Adrenal gland (tissue), 12 donors: ENCODE data around the gene CELSR2. TPM values are rescaled to one million over a fixed set of nuclear protein-coding genes. Genes with fewer than 3 reads are reported as not detected.
A peak's percentile ranks its signal among the peaks of the same experiment; 100 is the strongest.
"Not testable (repeated sequence)": the region's sequence is repeated elsewhere in the genome, so short reads cannot be mapped to it uniquely, and the experiment has no call there.

Experiments used
- DNase-seq, 7 donors: peaks; one replicate each; pipeline ENCODE4 v3.0.0-alpha.2; 2019 to 2020
- H3K27ac ChIP-seq, 5 donors: fragments of 200-600 bp; sonication (generic) in 4 of 5; 1 replicate in 3 of 5; 2 replicates in 2 of 5; pipeline versions ENCODE4 v1.5.1 to v1.8.0; 2016 to 2020; ENCODE audit warnings: mild to moderate bottlenecking in 1 of 5
- H3K27me3 ChIP-seq: fragments of 200-600 bp; 2 replicates; pipeline ENCODE4 v1.8.0; 2021
- H3K36me3 ChIP-seq, 2 donors: fragments of 200-600 bp; replicated peaks in 1 of 2; 1 replicate in 1 of 2; 2 replicates in 1 of 2; pipeline versions ENCODE4 v1.5.1 to v1.8.0; 2018 to 2022
- H3K4me1 ChIP-seq, 2 donors: fragments of 200-600 bp; replicated peaks in 1 of 2; 1 replicate in 1 of 2; 2 replicates in 1 of 2; pipeline versions ENCODE4 v1.5.1 to v1.8.0; 2018 to 2021
- H3K4me3 ChIP-seq, 4 donors: fragments of 200-600 bp; sonication (generic) in 3 of 4; one replicate each; pipeline ENCODE4 v1.5.1; 2016 to 2018
- H3K9me3 ChIP-seq, 3 donors: fragments of 200-600 bp; sonication (generic) in 1 of 3; replicated peaks in 1 of 3; 1 replicate in 2 of 3; 2 replicates in 1 of 3; pipeline versions ENCODE4 v1.5.1 to v1.8.0; 2016 to 2021
- CTCF ChIP-seq, 6 experiments: fragments of 450-650 bp in 4 of 6; fragments of 200-600 bp in 2 of 6; sonication (generic) in 1 of 6; IDR thresholded peaks; 1 replicate in 5 of 6; 2 replicates in 1 of 6; pipeline versions ENCODE4 v1.5.1 to v1.8.0; 2016 to 2021; ENCODE audit warnings: antibody characterized with exemption in 6 of 6, mild to moderate bottlenecking in 2 of 6, moderate library complexity in 1 of 6
- POLR2A ChIP-seq, 2 donors: fragments of 450-650 bp; IDR thresholded peaks; one replicate each; pipeline ENCODE4 v1.6.1; 2017; ENCODE audit warnings: antibody characterized with exemption in 2 of 2, mild to moderate bottlenecking in 2 of 2, moderate library complexity in 1 of 2
- WGBS, 4 donors: extraction: QIAGEN DNeasy Blood & Tissue Kit in 2 of 4; methylation state at CpG; one replicate each; pipeline versions ENCODE4 v1.1.5 to v1.1.7; 2013 to 2017; 5-methylcytosine and 5-hydroxymethylcytosine counted together
- intact Hi-C, 2 donors: fragments of 100-400 bp; cut with DNase I; formaldehyde crosslinking; loops; one replicate each; pipeline versions ENCODE4 v1.14.1 to v1.15.0; 2022 to 2023
- polyA plus RNA-seq, 3 donors: library from polyadenylated mRNA; stranded (reverse); fragments of 200-250 nt in 2 of 3; fragments of 350-450 nt in 1 of 3; fragmentation: Illumina TruSeq in 1 of 3; extraction: RNeasy Lipid Tissue Mini Kit (QIAGEN cat#74804) in 1 of 3; gene quantifications; one replicate each; pipeline ENCODE4 v1.2.3, GENCODE V29; 2013 to 2014
- total RNA-seq, 9 donors: library from RNA; depleted of rRNA in 4 of 9; stranded (reverse); fragments of >200 nt in 4 of 9; fragments of 120-200 nt in 1 of 9; fragmentation: NEBNext Ultra II Directional in 1 of 9; extraction: Animal tissue kit (Norgen Biotek cat#: 25700) in 1 of 9; gene quantifications; one replicate each; pipeline versions ENCODE4 v1.1.0 to v1.2.4, GENCODE V29; 2013 to 2023
- donor health status: healthy with polysubstance abuse.
- donor health status: Bipolar disorder and iron deficiency.
- donor health status: DM: yes; HTN: yes; CAD: no.
- donor health status: DM: no; HTN: no; CAD: no.
- donor health status: DM: no; HTN: no; CAD: no.
- donor health status: DM: yes; HTN: yes; CAD: no.

The CELSR2 gene
- total and polyA plus RNA-seq, 12 donors, result 0.89 to 9.1 (median 5.1) TPM

- no peaks in the 10 kb centered on the region for H3K9me3 ChIP-seq
- TF ChIP-seq CTCF (IDR thresholded peaks at IDR 0.05), result no peak
- TF ChIP-seq POLR2A (IDR thresholded peaks at IDR 0.05), result peak in 1 of 2 donors; percentile 40
- intact Hi-C loops, result loop anchor here in 1 of 2 donors (5.0 kb wide), 1 partner anchor 52 kb away; no protein-coding TSS in a partner anchor
- H3K27ac ChIP-seq, result peak overlapping the region; percentile 31 to 94 (median 87)
- H3K36me3 ChIP-seq, result peaks cover 0 to 4% of the 10 kb centered on the region in 2 donors
- H3K27me3 ChIP-seq, result no peaks in the 10 kb centered on the region
- peak overlapping the region; percentile 3 to 91 (median 60) for H3K4me3 ChIP-seq
- peak; percentile 45 to 87 (median 67) for DNase-seq
- peaks cover 5 to 42% of the 10 kb centered on the region in 2 donors for H3K4me1 ChIP-seq
- WGBS, 4 donors, result 11 to 12% (median 11%) methylated on average over 13 of the region's 13 CpGs
These were observed 34.4 kb upstream of the CELSR2 start for GRCh38 chr1:109214695-109215623.

- no peak overlapping the region for H3K4me3 ChIP-seq
- no peaks in the 10 kb centered on the region for H3K9me3 ChIP-seq
- H3K4me1 ChIP-seq, result peaks cover 5 to 42% of the 10 kb centered on the region in 2 donors
- no peaks in the 10 kb centered on the region for H3K27me3 ChIP-seq
- DNase-seq, result peak in 1 of 7 donors; percentile 49
- no peak for TF ChIP-seq POLR2A (IDR thresholded peaks at IDR 0.05)
- no peak for TF ChIP-seq CTCF (IDR thresholded peaks at IDR 0.05)
- peak overlapping the region in 1 of 5 donors; percentile 6 for H3K27ac ChIP-seq
- WGBS, 4 donors, result 85 to 97% (median 93%) methylated on average over 4 of the region's 4 CpGs
- intact Hi-C loops, result loop anchor here in 1 of 2 donors (5.0 kb wide), 1 partner anchor 51 kb away; no protein-coding TSS in a partner anchor
- peaks cover 0 to 7% of the 10 kb centered on the region in 2 donors for H3K36me3 ChIP-seq
These were observed 32.7 kb upstream of the CELSR2 start for GRCh38 chr1:109216662-109217061.

- no peak for TF ChIP-seq CTCF (IDR thresholded peaks at IDR 0.05)
- no peak for TF ChIP-seq POLR2A (IDR thresholded peaks at IDR 0.05)
- H3K4me1 ChIP-seq, result peaks cover 5 to 38% of the 10 kb centered on the region in 2 donors
- no peaks in the 10 kb centered on the region for H3K27me3 ChIP-seq
- H3K9me3 ChIP-seq, result no peaks in the 10 kb centered on the region
- H3K27ac ChIP-seq, result no peak overlapping the region
- intact Hi-C loops, result loop anchor here in 1 of 2 donors (5.0 kb wide), 1 partner anchor 49 kb away; no protein-coding TSS in a partner anchor
- peak in 2 of 7 donors; percentile 43 for DNase-seq
- H3K36me3 ChIP-seq, result peaks cover 0 to 7% of the 10 kb centered on the region in 2 donors
- H3K4me3 ChIP-seq, result no peak overlapping the region
- 64 to 71% (median 68%) methylated on average over 3 of the region's 3 CpGs for WGBS, 4 donors
These were observed 30.8 kb upstream of the CELSR2 start for GRCh38 chr1:109218516-109218915.

- H3K27me3 ChIP-seq, H3K36me3 ChIP-seq, intact Hi-C loops, H3K4me3 ChIP-seq, H3K9me3 ChIP-seq, H3K27ac ChIP-seq: not testable (repeated sequence)
- peaks cover 0 to 22% of the 10 kb centered on the region in 2 donors for H3K4me1 ChIP-seq
- DNase-seq, result peak in 1 of 7 donors; percentile 21
- 95 to 99% (median 96%) methylated on average over 8 to 9 of the region's 9 CpGs for WGBS, 4 donors
These were observed 28.1 kb upstream of the CELSR2 start for GRCh38 chr1:109221201-109221600.
